GM20000 (cell line): ENCODE data around the gene MRPS6.

Experiments
- DNase-seq: peaks from one replicate; pipeline ENCODE4 v3.0.0; 2012; ENCODE audit warnings: low spot score
- TF ChIP-seq, protein P1 (sequence below): IDR thresholded peaks from 2 replicates; pipeline ENCODE4 v1.5.1; 2012; ENCODE audit warnings: mild to moderate bottlenecking, control low read depth; ENCODE audit errors: extremely low read depth, missing control alignments

MRPS6 gene

GRCh38 chr21:34088752-34089151, 15.4 kb downstream of the MRPS6 start:
- no peak for DNase-seq
- TF ChIP-seq, protein P1, sequence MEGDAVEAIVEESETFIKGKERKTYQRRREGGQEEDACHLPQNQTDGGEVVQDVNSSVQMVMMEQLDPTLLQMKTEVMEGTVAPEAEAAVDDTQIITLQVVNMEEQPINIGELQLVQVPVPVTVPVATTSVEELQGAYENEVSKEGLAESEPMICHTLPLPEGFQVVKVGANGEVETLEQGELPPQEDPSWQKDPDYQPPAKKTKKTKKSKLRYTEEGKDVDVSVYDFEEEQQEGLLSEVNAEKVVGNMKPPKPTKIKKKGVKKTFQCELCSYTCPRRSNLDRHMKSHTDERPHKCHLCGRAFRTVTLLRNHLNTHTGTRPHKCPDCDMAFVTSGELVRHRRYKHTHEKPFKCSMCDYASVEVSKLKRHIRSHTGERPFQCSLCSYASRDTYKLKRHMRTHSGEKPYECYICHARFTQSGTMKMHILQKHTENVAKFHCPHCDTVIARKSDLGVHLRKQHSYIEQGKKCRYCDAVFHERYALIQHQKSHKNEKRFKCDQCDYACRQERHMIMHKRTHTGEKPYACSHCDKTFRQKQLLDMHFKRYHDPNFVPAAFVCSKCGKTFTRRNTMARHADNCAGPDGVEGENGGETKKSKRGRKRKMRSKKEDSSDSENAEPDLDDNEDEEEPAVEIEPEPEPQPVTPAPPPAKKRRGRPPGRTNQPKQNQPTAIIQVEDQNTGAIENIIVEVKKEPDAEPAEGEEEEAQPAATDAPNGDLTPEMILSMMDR: no peak

DNA sequence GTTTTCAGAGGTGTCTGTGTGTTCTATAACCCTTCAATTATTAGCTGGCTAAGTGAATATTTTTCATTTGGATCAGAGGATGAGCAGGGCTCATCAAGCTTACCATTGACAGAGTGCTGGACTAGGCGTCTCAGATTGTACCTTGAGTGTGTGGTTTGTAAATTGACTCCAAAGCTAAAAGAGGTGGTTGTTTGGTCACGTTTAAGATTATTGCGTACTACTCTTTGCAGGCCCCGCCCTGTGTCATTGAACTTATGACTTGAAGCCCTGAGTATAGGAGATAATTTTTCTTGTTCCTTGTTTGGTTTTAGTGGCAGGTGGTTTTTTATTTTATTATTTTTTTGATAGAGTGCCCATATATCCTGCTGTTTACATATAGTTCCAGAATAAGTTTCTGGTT, 17.7 kb downstream of the MRPS6 start:
- DNase-seq: no peak
- TF ChIP-seq, protein P1: no peak

DNA sequence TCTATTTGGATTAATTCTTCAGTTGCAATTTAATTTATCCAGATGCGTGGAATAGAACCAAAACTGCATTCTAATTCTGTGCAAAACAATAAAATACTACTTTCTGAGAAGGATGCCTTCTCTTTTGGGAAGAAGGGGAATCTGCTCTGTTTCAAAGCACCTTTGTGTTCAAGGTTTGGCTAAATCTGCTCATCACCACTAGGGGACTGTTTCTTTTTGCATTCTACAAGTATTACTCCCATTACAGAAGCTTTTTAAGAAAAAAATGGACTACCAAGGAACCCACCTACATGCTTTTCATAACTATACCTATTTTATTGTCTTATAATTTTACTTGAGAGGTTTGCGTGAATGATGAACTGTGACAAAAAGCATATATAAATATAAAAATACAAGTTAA, 18.2 kb downstream of the MRPS6 start:
- TF ChIP-seq, protein P1: no peak
- DNase-seq: no peak

DNA sequence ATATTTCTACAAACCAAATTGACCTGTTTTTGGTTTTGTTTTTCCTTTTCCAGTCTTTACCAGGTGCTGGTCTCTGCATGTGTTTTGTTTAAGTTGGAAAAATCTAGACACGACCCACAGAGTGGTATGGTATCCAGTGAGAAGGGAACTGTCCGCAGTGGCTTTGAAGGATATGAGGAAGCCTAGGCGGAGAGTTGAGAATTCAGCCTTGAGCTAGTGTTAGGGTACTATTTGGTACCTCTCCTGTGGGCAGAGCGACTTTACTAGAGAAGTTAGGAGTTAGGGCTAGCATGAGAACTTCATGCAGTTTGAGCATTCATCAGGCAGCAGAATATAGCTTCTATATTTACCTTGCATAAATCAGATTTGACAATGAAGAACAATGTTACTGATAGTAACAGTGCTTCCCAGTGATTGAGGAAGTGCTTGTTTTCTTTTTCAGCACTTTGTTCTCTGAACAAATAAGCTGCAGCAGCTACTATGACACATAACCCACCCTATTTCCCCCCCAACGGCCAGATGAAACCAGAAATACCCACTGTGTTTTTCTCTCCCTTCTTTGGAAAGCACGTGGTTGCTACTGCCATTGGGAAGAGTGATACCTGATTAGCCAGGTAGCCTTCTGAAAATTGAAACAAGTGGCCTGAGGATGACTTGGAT, 19.0 kb downstream of the MRPS6 start:
- TF ChIP-seq, protein P1: no peak

DNA sequence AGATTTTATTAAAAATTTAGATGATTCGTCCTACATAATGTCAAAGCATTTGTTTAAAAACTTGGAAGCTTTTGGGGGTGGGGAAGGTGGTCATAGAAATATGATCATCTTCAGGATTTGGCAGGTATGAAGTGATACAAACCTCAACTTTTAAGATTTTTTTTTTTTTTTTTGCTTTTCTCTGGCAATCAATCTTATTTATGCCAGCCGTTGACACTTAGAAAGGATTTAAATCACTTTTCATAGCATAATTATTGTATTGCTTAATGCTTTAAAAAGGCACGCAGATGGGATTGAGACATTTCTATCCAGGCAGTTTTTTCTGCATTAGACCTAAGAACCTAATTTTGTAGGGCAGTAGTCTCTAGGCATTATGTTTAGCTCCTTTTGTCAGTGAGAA, 19.7 kb downstream of the MRPS6 start:
- no peak for DNase-seq
- TF ChIP-seq, protein P1: no peak

More for the DNA sequence above, 19.0 kb downstream of the MRPS6 start:
- no peak for DNase-seq

DNA sequence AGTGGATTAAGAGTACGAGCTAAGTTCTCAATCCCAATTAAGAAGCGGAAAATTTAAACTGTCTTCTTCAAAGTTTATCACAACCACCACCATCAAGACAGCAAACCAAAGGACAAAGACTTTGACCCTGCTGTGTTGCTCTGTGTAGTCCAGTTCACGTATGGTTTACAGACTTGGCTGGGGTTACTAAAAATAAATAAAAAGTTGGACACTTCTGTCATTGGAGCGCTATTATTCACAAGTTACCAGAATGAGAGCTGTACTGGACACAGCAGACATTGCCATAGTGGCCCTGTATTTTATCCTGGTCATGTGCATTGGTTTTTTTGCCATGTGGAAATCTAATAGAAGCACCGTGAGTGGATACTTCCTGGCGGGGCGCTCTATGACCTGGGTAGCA, 21.6 kb downstream of the MRPS6 start:
- TF ChIP-seq, protein P1: no peak

DNA sequence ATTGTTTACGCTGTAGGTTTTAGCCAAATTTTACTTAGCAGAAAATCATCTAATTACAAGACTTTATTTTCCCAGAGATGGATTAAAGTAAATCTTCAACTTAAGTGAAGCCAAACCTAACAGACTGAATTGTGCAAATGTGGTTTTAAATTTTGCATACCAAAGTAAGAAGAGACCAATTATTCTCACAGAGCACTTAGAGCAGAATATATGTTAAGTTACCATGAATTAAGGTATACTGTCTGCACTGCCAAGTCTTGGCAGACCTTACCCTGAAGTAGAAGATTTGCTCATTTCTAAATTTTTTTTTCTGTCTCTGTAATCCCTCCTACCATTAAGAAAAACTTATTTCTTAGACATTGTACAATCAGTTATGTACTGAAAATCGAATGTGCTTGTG, 24.1 kb downstream of the MRPS6 start:
- DNase-seq: no peak

More for the DNA sequence above, 21.6 kb downstream of the MRPS6 start:
- DNase-seq: no peak

More for the DNA sequence above, 24.1 kb downstream of the MRPS6 start:
- TF ChIP-seq, protein P1: no peak
